Measurements from ENCODE around the gene ZNF880.

DNA sequence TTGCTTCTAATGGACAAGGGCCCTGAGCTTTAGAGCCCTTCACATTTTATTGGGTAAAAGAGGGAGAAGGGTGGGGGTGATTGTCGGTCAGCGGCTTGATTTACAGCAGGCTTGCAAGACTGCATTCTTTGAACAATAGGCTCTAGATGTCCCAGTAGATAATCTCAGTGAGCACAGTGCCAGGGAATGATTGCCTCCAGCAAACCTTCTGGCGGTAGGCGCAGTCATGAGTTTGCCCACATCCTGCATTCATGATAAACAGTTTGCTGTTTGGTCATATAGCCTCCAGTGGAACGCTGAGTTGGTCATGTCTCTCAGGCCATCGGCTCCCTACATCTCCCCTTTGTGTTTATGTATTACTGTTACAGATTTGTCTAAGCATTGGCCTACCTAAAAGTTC is 40.6 kb downstream of the ZNF880 start:
- TF ChIP-seq TAF1 (IDR thresholded peaks at IDR 0.05; ENCODE audit: borderline replicate concordance, insufficient read depth, low read length): no peak
- no peak for TF ChIP-seq POLR2AphosphoS5 (IDR thresholded peaks at IDR 0.05; ENCODE audit: low read depth, low read length)
- no peak for TF ChIP-seq SIN3A (IDR thresholded peaks at IDR 0.05; ENCODE audit: borderline replicate concordance, insufficient read depth, low read length)
